ENCODE data around the gene SNX30. TPM values are rescaled to one million over a fixed set of nuclear protein-coding genes. Genes with fewer than 3 reads are reported as not detected.

Gene SNX30
- total RNA-seq, 1 donor from 2014 or later, result 12.8 TPM

DNA sequence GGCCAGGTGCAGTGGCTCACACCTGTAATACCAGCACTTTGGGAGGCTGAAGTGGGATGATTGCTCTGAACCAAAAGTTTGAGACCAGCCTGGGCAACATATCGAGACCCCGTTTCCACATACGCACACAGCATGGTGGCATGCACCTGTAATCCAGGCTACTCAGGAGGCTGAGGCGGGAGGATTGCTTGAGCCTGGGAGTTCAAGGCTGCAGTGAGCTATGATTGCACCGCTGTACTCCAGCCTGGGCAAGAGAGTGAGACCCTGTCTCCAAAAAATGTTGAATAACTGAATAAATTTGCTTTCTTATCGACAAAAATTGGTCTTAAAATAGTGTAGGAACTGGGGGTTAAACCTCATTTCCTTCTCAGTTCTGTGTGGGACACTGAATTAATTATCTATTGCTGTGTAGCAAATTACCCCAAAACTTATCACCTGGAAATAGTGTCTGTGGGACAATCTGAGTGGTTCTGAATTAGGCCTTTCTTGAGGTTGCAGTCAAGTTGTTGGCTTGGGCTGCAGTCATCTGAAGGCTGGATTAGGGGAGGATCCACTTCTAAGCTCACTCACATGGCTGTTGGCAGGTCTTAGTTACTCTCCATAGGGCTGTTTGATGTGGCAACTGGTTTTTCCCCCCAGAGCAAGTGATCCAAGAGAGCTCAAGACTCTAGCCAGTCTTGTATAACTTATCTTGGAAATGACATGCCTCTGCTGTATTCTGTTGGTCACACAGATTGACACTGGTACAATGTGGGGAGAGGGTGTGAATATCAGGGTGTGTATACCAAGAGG lies 2.0 kb downstream of the SNX30 start:
- no peak for DNase-seq (ENCODE audit: low spot score)
- Mint-ChIP-seq H3K27ac (ENCODE audit: unreplicated experiment) (no peak overlapping the region), H3K4me3 (ENCODE audit: unreplicated experiment) (no peak overlapping the region), H3K9me3 (ENCODE audit: unreplicated experiment) (no peaks in the 10 kb centered on the region), H3K4me1 (ENCODE audit: unreplicated experiment) (peaks cover 17% of the 10 kb centered on the region), H3K36me3 (ENCODE audit: low read depth, unreplicated experiment) (peaks cover 5% of the 10 kb centered on the region), H3K27me3 (ENCODE audit: unreplicated experiment) (peaks cover 16% of the 10 kb centered on the region)
- TF ChIP-seq, protein P1, sequence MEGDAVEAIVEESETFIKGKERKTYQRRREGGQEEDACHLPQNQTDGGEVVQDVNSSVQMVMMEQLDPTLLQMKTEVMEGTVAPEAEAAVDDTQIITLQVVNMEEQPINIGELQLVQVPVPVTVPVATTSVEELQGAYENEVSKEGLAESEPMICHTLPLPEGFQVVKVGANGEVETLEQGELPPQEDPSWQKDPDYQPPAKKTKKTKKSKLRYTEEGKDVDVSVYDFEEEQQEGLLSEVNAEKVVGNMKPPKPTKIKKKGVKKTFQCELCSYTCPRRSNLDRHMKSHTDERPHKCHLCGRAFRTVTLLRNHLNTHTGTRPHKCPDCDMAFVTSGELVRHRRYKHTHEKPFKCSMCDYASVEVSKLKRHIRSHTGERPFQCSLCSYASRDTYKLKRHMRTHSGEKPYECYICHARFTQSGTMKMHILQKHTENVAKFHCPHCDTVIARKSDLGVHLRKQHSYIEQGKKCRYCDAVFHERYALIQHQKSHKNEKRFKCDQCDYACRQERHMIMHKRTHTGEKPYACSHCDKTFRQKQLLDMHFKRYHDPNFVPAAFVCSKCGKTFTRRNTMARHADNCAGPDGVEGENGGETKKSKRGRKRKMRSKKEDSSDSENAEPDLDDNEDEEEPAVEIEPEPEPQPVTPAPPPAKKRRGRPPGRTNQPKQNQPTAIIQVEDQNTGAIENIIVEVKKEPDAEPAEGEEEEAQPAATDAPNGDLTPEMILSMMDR (IDR thresholded peaks at IDR 0.05; ENCODE audit: unreplicated experiment), result no peak

DNA sequence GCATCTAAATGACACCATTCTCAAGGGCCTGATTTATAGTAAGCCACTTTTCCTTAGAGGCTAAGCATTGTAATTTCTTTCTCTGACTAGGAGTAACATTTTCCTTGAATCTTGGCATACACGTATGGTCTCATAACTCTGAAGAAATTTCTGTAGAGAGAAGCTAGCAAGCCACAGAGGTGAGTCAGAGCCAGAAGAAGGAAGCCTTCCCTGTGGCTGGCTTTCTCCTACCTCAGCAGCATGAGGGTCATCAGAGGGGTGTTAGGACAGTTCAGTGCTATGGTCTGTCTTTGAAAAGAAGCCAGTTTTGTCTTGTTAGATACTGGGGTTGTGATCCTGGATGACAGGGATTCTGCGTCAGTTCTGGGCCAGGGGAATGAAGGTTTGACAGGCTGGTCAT lies 3.2 kb downstream of the SNX30 start:
- Mint-ChIP-seq H3K27me3 (ENCODE audit: unreplicated experiment) (peaks cover 17% of the 10 kb centered on the region), H3K27ac (ENCODE audit: unreplicated experiment) (no peak overlapping the region), H3K4me1 (ENCODE audit: unreplicated experiment) (peaks cover 17% of the 10 kb centered on the region), H3K9me3 (ENCODE audit: unreplicated experiment) (no peaks in the 10 kb centered on the region), H3K4me3 (ENCODE audit: unreplicated experiment) (no peak overlapping the region), H3K36me3 (ENCODE audit: low read depth, unreplicated experiment) (peaks cover 5% of the 10 kb centered on the region)
- no peak for DNase-seq (ENCODE audit: low spot score)
- TF ChIP-seq, protein P1 (IDR thresholded peaks at IDR 0.05; ENCODE audit: unreplicated experiment), result no peak

DNA sequence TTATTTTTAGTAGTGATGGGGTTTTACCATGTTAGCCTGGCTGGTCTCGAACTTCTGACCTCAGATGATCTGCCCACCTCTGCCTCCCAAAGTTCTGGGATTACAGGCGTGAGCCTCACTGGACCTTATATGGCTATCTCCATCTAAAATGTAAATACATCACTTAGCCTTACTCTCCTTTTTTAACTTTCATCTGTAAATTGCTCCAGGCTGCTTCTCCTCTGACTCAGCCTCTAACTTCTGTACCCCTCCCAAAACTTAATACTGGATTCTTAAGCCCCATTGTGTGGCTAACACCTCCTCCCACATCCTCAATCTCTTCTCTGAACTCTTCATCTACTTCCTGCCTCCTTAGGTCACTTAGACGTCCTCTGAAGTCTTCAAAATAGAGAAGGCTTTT lies 4.0 kb downstream of the SNX30 start:
- Mint-ChIP-seq H3K9me3 (ENCODE audit: unreplicated experiment) (no peaks in the 10 kb centered on the region), H3K27me3 (ENCODE audit: unreplicated experiment) (peaks cover 17% of the 10 kb centered on the region), H3K4me3 (ENCODE audit: unreplicated experiment) (no peak overlapping the region), H3K36me3 (ENCODE audit: low read depth, unreplicated experiment) (peaks cover 5% of the 10 kb centered on the region), H3K4me1 (ENCODE audit: unreplicated experiment) (peaks cover 17% of the 10 kb centered on the region), H3K27ac (ENCODE audit: unreplicated experiment) (no peak overlapping the region)
- TF ChIP-seq, protein P1 (IDR thresholded peaks at IDR 0.05; ENCODE audit: unreplicated experiment), result no peak
- no peak for DNase-seq (ENCODE audit: low spot score)

DNA sequence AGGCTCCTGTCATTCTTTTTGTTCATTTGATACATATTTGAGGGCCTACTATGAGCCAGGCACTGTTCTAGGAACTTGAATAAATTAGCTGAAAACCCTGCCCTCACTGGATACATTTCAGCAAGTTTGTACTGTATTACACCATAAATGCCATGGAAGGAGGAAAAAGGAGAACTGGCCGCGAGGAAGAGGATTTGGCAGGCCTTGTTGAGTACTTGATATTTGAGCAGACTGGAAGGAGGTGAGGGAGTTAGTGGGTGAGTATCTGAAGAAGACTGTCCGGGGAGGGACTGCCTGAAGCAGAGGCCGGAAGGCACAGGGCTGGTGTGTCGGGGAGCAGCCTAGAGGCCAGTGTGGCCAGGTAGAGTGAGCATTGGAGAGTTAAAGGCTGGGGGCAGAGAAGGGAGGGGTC lies 4.5 kb downstream of the SNX30 start:
- H3K4me1 Mint-ChIP-seq (ENCODE audit: unreplicated experiment), result peaks cover 17% of the 10 kb centered on the region
- DNase-seq (ENCODE audit: low spot score), result no peak
- peaks cover 17% of the 10 kb centered on the region for H3K27me3 Mint-ChIP-seq (ENCODE audit: unreplicated experiment)
- H3K4me3 Mint-ChIP-seq (ENCODE audit: unreplicated experiment), result no peak overlapping the region
- TF ChIP-seq, protein P1 (IDR thresholded peaks at IDR 0.05; ENCODE audit: unreplicated experiment), result no peak
- H3K9me3 Mint-ChIP-seq (ENCODE audit: unreplicated experiment), result no peaks in the 10 kb centered on the region
- H3K27ac Mint-ChIP-seq (ENCODE audit: unreplicated experiment), result peak overlapping the region; percentile 16
- peaks cover 5% of the 10 kb centered on the region for H3K36me3 Mint-ChIP-seq (ENCODE audit: low read depth, unreplicated experiment)

DNA sequence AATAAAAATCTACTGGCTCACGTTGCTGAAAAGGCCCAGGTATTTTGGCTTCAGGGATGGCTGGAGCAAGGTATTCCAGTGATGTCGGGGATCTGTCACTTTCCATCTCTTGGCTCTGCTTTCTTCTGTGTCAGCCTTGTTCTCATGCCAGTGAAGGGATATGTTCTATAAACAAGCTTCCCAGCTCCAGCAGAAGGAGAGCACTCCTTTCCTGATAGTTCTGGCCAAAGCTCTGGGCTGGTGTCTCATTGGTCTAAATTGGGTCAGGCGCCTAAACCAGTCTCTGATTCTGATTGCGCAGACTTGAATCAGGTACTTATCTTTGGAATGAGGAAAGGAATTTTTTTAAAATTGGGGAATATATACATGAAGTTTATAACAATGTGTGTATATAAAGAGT lies 5.1 kb downstream of the SNX30 start:
- Mint-ChIP-seq H3K4me1 (ENCODE audit: unreplicated experiment) (peaks cover 17% of the 10 kb centered on the region), H3K36me3 (ENCODE audit: low read depth, unreplicated experiment) (peaks cover 5% of the 10 kb centered on the region), H3K27ac (ENCODE audit: unreplicated experiment) (no peak overlapping the region), H3K4me3 (ENCODE audit: unreplicated experiment) (no peak overlapping the region), H3K9me3 (ENCODE audit: unreplicated experiment) (no peaks in the 10 kb centered on the region), H3K27me3 (ENCODE audit: unreplicated experiment) (peaks cover 20% of the 10 kb centered on the region)
- TF ChIP-seq, protein P1 (IDR thresholded peaks at IDR 0.05; ENCODE audit: unreplicated experiment), result no peak
- DNase-seq (ENCODE audit: low spot score), result no peak
